ENCODE measurements around the gene THG1L.

DNA sequence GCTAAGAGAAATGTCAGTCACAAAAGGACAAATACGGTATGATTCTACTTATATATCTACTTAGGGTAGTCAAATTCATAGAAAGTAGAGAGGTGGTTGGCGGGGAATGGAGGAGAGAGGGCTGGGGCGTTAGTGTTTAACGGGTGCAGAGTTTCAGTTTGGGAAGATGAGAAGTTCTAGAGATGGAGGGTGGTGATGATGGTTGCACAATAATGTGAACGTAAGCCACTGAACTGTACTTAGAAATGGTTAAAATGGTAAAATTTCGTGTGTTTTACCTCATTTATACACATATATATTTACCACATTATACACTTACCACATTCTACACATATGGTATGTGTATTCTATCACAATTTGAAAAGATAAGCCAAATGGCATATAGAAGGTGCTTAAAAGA is 48.0 kb downstream of the THG1L start:
- TF ChIP-seq, protein P1, sequence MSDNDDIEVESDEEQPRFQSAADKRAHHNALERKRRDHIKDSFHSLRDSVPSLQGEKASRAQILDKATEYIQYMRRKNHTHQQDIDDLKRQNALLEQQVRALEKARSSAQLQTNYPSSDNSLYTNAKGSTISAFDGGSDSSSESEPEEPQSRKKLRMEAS (CRISPR knock-in tag; IDR thresholded peaks at IDR 0.05) = no peak
- TF ChIP-seq, protein P2, sequence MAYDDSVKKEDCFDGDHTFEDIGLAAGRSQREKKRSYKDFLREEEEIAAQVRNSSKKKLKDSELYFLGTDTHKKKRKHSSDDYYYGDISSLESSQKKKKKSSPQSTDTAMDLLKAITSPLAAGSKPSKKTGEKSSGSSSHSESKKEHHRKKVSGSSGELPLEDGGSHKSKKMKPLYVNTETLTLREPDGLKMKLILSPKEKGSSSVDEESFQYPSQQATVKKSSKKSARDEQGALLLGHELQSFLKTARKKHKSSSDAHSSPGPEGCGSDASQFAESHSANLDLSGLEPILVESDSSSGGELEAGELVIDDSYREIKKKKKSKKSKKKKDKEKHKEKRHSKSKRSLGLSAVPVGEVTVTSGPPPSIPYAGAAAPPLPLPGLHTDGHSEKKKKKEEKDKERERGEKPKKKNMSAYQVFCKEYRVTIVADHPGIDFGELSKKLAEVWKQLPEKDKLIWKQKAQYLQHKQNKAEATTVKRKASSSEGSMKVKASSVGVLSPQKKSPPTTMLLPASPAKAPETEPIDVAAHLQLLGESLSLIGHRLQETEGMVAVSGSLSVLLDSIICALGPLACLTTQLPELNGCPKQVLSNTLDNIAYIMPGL (CRISPR knock-in tag; IDR thresholded peaks at IDR 0.05) = no peak
- TF ChIP-seq KAT7 (CRISPR knock-in tag; IDR thresholded peaks at IDR 0.05; ENCODE audit: borderline replicate concordance) (no peak), ZNF263 (CRISPR knock-in tag; IDR thresholded peaks at IDR 0.05; ENCODE audit: low read depth) (no peak), FOXJ3 (CRISPR knock-in tag; IDR thresholded peaks at IDR 0.05; ENCODE audit: borderline replicate concordance) (no peak)
- TF ChIP-seq, protein P3, sequence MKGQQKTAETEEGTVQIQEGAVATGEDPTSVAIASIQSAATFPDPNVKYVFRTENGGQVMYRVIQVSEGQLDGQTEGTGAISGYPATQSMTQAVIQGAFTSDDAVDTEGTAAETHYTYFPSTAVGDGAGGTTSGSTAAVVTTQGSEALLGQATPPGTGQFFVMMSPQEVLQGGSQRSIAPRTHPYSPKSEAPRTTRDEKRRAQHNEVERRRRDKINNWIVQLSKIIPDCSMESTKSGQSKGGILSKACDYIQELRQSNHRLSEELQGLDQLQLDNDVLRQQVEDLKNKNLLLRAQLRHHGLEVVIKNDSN (CRISPR knock-in tag; IDR thresholded peaks at IDR 0.05) = no peak
- TF ChIP-seq, protein P4, sequence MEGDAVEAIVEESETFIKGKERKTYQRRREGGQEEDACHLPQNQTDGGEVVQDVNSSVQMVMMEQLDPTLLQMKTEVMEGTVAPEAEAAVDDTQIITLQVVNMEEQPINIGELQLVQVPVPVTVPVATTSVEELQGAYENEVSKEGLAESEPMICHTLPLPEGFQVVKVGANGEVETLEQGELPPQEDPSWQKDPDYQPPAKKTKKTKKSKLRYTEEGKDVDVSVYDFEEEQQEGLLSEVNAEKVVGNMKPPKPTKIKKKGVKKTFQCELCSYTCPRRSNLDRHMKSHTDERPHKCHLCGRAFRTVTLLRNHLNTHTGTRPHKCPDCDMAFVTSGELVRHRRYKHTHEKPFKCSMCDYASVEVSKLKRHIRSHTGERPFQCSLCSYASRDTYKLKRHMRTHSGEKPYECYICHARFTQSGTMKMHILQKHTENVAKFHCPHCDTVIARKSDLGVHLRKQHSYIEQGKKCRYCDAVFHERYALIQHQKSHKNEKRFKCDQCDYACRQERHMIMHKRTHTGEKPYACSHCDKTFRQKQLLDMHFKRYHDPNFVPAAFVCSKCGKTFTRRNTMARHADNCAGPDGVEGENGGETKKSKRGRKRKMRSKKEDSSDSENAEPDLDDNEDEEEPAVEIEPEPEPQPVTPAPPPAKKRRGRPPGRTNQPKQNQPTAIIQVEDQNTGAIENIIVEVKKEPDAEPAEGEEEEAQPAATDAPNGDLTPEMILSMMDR (IDR thresholded peaks at IDR 0.05) = no peak

All from WTC11 (cell line).